HG02759 (cell line): Measurements from ENCODE around the gene CRACR2A.

Experiments
- ATAC-seq: cut with Tn5 transposase; IDR thresholded peaks from one replicate; pipeline ENCODE4 v1.9.1; 2021; ENCODE audit warnings: mild to moderate bottlenecking, moderate library complexity; ENCODE audit not compliant: unreplicated experiment

Gene CRACR2A

GRCh38 chr12:3598896-3599860, 153.7 kb downstream of the CRACR2A start:
- no peak for ATAC-seq

GRCh38 chr12:3597526-3598210, 155.2 kb downstream of the CRACR2A start:
- ATAC-seq: no peak

- no peak for ATAC-seq
Measured at GRCh38 chr12:3596703-3597415, 156.1 kb downstream of the CRACR2A start.

GRCh38 chr12:3595721-3596120, 157.2 kb downstream of the CRACR2A start:
- ATAC-seq: no peak

GRCh38 chr12:3594966-3595365, 157.9 kb downstream of the CRACR2A start:
- no peak for ATAC-seq

- ATAC-seq: no peak
Measured at GRCh38 chr12:3593906-3594483, 158.9 kb downstream of the CRACR2A start.

- no peak for ATAC-seq
Measured at GRCh38 chr12:3592856-3593625, 159.9 kb downstream of the CRACR2A start.

- ATAC-seq: no peak
Measured at GRCh38 chr12:3589745-3590144, 163.2 kb downstream of the CRACR2A start.

GRCh38 chr12:3587402-3588013, 165.4 kb downstream of the CRACR2A start:
- ATAC-seq: no peak

- no peak for ATAC-seq
Measured at GRCh38 chr12:3583656-3584334, 169.1 kb downstream of the CRACR2A start.

GRCh38 chr12:3580094-3580749, 172.7 kb downstream of the CRACR2A start:
- no peak for ATAC-seq

- ATAC-seq: no peak
Measured at GRCh38 chr12:3579446-3580093, 173.3 kb downstream of the CRACR2A start.

GRCh38 chr12:3578557-3578956, 174.4 kb downstream of the CRACR2A start:
- ATAC-seq: no peak

GRCh38 chr12:3576891-3577290, 176.0 kb downstream of the CRACR2A start:
- no peak for ATAC-seq

- no peak for ATAC-seq
Measured at GRCh38 chr12:3574986-3575385, 177.9 kb downstream of the CRACR2A start.

- no peak for ATAC-seq
Measured at GRCh38 chr12:3572560-3572959, 180.3 kb downstream of the CRACR2A start.

- ATAC-seq: no peak
Measured at GRCh38 chr12:3571724-3572123, 181.2 kb downstream of the CRACR2A start.

- ATAC-seq: no peak
Measured at GRCh38 chr12:3571323-3571722, 181.6 kb downstream of the CRACR2A start.
